A673 (cell line): ENCODE data around the gene ZNF771. TPM values are rescaled to one million over a fixed set of nuclear protein-coding genes. Genes with fewer than 3 reads are reported as not detected.
"Not testable (repeated sequence)": the region's sequence is repeated elsewhere in the genome, so short reads cannot be mapped to it uniquely, and the experiment has no call there.

ENCODE experiments used
- BruUV-seq: library from RNA; stranded (reverse); fragments of 400-500 nt; replicated peaks from 2 replicates; lab custom pipeline; 2021; lab: Mats Ljungman, UMichigan
- CTCF ChIA-PET: fragments of 300-600 bp; sonication (Branson Sonifier 250); formaldehyde crosslinking; loops from one replicate; lab custom pipeline; 2022; ENCODE audit warnings: antibody characterized with exemption; lab: Charles Lee
- POLR2A ChIA-PET: fragments of 300-600 bp; sonication (Branson Sonifier 250); formaldehyde crosslinking; loops from one replicate; lab custom pipeline; 2022; ENCODE audit warnings: antibody characterized with exemption; ENCODE audit not compliant: low non-redundant PET; lab: Charles Lee
- DNase-seq: peaks from one replicate; pipeline ENCODE4 v3.0.0-alpha.2; 2015; ENCODE audit warnings: low spot score
- H3K27ac ChIP-seq: fragments of 200-600 bp; sonication (generic); 2 replicates; pipeline ENCODE4 v1.5.1; 2016; ENCODE audit warnings: mixed run types, low read depth, mild to moderate bottlenecking, mixed read lengths, antibody characterized with exemption, low read length; ENCODE audit not compliant: poor library complexity, severe bottlenecking
- H3K27me3 ChIP-seq: fragments of 200-600 bp; sonication (generic); replicated peaks from 2 replicates; pipeline ENCODE4 v1.6.1; 2017; ENCODE audit warnings: mixed run types, low read depth, mild to moderate bottlenecking, mixed read lengths, antibody characterized with exemption, low read length; ENCODE audit not compliant: insufficient read depth, poor library complexity
- H3K36me3 ChIP-seq: fragments of 200-600 bp; sonication (generic); 2 replicates; pipeline ENCODE4 v1.6.1; 2016; ENCODE audit warnings: mixed run types, mild to moderate bottlenecking, mixed read lengths, antibody characterized with exemption, low read length; ENCODE audit not compliant: insufficient read depth, poor library complexity, severe bottlenecking
- H3K4me1 ChIP-seq: fragments of 200-600 bp; sonication (generic); 2 replicates; pipeline ENCODE4 v1.6.1; 2017; ENCODE audit warnings: mixed run types, mild to moderate bottlenecking, mixed read lengths, antibody characterized with exemption, low read length; ENCODE audit not compliant: insufficient read depth, poor library complexity, severe bottlenecking
- H3K4me3 ChIP-seq: fragments of 200-600 bp; sonication (generic); 2 replicates; pipeline ENCODE4 v1.5.1; 2016; ENCODE audit warnings: low read depth, mixed run types, mild to moderate bottlenecking, mixed read lengths, low read length; ENCODE audit not compliant: poor library complexity, severe bottlenecking
- H3K9me3 ChIP-seq: fragments of 200-600 bp; sonication (generic); 2 replicates; pipeline ENCODE4 v1.6.1; 2016; ENCODE audit warnings: mixed run types, low read depth, mild to moderate bottlenecking, mixed read lengths, antibody characterized with exemption, low read length; ENCODE audit not compliant: poor library complexity, severe bottlenecking
- EZH2 ChIP-seq: fragments of 200-600 bp; sonication (generic); IDR thresholded peaks from 2 replicates; pipeline ENCODE4 v1.6.1; 2017; ENCODE audit warnings: borderline replicate concordance, low read depth, mild to moderate bottlenecking, mixed read lengths, antibody characterized with exemption, low read length; ENCODE audit not compliant: poor library complexity, severe bottlenecking
- intact Hi-C: fragments of 100-400 bp; cut with micrococcal nuclease; formaldehyde crosslinking; loops from one replicate; pipeline ENCODE4 v1.10.0; 2022; ENCODE audit not compliant: unreplicated experiment
- total RNA-seq: library from RNA; stranded (reverse); gene quantifications from 2 replicates; pipeline ENCODE4 v1.2.3, GENCODE V29; 2021
- TF ChIP-seq, protein P1 (sequence below): fragments of 300-800, 200-600 bp; sonication (generic); conservative IDR thresholded peaks from 2 replicates; pipeline ENCODE4 v1.5.1; 2017; ENCODE audit warnings: low read depth, mild to moderate bottlenecking, antibody characterized with exemption, low read length, moderate library complexity, mixed read lengths

ZNF771 gene
- total RNA-seq, 1 experiment from 2014 or later, result 22.2 TPM

- intact Hi-C loops, result loop anchor here (10.0 kb wide), 1 partner anchor 47 kb away; no protein-coding TSS in a partner anchor
- TF ChIP-seq, protein P1, sequence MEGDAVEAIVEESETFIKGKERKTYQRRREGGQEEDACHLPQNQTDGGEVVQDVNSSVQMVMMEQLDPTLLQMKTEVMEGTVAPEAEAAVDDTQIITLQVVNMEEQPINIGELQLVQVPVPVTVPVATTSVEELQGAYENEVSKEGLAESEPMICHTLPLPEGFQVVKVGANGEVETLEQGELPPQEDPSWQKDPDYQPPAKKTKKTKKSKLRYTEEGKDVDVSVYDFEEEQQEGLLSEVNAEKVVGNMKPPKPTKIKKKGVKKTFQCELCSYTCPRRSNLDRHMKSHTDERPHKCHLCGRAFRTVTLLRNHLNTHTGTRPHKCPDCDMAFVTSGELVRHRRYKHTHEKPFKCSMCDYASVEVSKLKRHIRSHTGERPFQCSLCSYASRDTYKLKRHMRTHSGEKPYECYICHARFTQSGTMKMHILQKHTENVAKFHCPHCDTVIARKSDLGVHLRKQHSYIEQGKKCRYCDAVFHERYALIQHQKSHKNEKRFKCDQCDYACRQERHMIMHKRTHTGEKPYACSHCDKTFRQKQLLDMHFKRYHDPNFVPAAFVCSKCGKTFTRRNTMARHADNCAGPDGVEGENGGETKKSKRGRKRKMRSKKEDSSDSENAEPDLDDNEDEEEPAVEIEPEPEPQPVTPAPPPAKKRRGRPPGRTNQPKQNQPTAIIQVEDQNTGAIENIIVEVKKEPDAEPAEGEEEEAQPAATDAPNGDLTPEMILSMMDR, result no peak
- no peak for TF ChIP-seq EZH2
- Histone ChIP-seq H3K4me1 (peaks cover 14% of the 10 kb centered on the region), H3K27me3 (no peaks in the 10 kb centered on the region), H3K4me3 (no peak overlapping the region), H3K36me3 (peaks cover 7% of the 10 kb centered on the region), H3K9me3 (no peaks in the 10 kb centered on the region), H3K27ac (no peak overlapping the region)
- BruUV-seq, result no TSS peak
- ChIA-PET POLR2A (no interaction called here), CTCF (interaction anchor here (0.7 kb wide), 1 partner anchor 38 kb away, joined by 3 read pairs; no protein-coding TSS in a partner anchor)
- DNase-seq, result no peak
Observed at GRCh38 chr16:30447512-30448226, 40.3 kb downstream of the ZNF771 start.

GRCh38 chr16:30449116-30449435, 41.7 kb downstream of the ZNF771 start:
- DNase-seq, result no peak

GRCh38 chr16:30452709-30453580, 45.5 kb downstream of the ZNF771 start:
- BruUV-seq, H3K4me1 ChIP-seq, DNase-seq, H3K9me3 ChIP-seq, H3K4me3 ChIP-seq, H3K27me3 ChIP-seq, POLR2A ChIA-PET, H3K36me3 ChIP-seq, H3K27ac ChIP-seq, intact Hi-C loops: not testable (repeated sequence)
- CTCF ChIA-PET, result interaction anchor here (0.7 kb wide), 1 partner anchor 370 kb away, joined by 3 read pairs; no protein-coding TSS in a partner anchor

More at GRCh38 chr16:30449116-30449435, 41.7 kb downstream of the ZNF771 start:
- intact Hi-C loops, result loop anchor here (1.0 to 10.0 kb wide), 2 partner anchors 46 to 149 kb away; no protein-coding TSS in a partner anchor
- no peak overlapping the region for H3K27ac ChIP-seq
- BruUV-seq, result no TSS peak
- POLR2A ChIA-PET, result no interaction called here
- no peak overlapping the region for H3K4me3 ChIP-seq
- peaks cover 13% of the 10 kb centered on the region for H3K4me1 ChIP-seq
- CTCF ChIA-PET, result interaction anchor here (1.3 kb wide), 1 partner anchor 172 kb away, joined by 3 read pairs; no protein-coding TSS in a partner anchor
- no peaks in the 10 kb centered on the region for H3K9me3 ChIP-seq
- H3K36me3 ChIP-seq, result no peaks in the 10 kb centered on the region
- TF ChIP-seq EZH2, result no peak
- TF ChIP-seq, protein P1, result no peak
- H3K27me3 ChIP-seq, result no peaks in the 10 kb centered on the region
